ENCODE data around the gene SLC1A7.

Gene SLC1A7

DNA sequence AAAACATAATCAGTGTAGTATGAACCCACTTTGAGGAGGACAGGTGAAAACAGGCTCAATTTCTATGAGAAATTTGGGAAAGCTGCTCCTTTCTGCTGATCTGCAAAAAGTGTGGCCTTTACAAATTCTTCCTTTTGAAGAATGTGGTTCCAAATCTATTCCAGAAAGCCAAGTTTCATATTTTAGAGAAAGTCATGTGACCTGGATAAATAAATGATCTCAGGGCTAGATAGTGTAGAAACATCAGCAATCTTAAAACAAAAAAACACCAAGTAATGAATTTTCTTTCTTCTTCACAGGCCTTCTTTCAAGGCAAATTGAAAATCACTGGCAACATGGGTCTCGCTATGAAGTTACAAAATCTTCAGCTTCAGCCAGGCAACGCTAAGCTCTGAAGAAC lies 92.1 kb downstream of the SLC1A7 start:
- no peak for DNase-seq (ENCODE audit: low read depth, low spot score)
- POLR2A ChIA-PET, result no interaction called here
- no peak overlapping the region for H3K4me3 ChIP-seq (ENCODE audit: low read depth, low read length)
- TF ChIP-seq, protein P1, sequence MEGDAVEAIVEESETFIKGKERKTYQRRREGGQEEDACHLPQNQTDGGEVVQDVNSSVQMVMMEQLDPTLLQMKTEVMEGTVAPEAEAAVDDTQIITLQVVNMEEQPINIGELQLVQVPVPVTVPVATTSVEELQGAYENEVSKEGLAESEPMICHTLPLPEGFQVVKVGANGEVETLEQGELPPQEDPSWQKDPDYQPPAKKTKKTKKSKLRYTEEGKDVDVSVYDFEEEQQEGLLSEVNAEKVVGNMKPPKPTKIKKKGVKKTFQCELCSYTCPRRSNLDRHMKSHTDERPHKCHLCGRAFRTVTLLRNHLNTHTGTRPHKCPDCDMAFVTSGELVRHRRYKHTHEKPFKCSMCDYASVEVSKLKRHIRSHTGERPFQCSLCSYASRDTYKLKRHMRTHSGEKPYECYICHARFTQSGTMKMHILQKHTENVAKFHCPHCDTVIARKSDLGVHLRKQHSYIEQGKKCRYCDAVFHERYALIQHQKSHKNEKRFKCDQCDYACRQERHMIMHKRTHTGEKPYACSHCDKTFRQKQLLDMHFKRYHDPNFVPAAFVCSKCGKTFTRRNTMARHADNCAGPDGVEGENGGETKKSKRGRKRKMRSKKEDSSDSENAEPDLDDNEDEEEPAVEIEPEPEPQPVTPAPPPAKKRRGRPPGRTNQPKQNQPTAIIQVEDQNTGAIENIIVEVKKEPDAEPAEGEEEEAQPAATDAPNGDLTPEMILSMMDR (IDR thresholded peaks at IDR 0.05; ENCODE audit: insufficient read depth, low read length, missing control alignments), result no peak
- CTCF ChIA-PET, result interaction anchor here (1.2 to 2.5 kb wide), 2 partner anchors 10 to 136 kb away, joined by 3 to 9 read pairs; no protein-coding TSS in a partner anchor

DNA sequence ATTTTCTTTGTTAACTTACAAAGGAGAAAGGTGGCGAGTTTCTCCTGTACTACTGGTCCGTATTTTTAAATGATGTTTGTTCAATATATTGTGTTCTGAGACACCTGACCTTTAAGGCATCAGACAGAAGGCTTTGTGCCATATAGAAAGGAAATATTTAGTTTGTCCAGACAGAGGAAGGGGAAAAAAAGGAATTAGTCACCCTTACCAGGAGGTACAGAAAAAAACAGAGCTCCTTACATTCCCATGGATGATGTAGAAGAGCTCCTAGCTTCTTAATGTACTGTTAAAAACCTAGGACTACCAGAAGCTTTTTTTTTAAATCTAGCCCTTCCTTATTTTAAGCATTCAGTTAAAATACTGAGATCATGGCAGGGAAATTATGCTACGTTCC lies 92.9 kb downstream of the SLC1A7 start:
- ChIA-PET CTCF (interaction anchor here (1.2 to 2.5 kb wide), 3 partner anchors 11 to 136 kb away, joined by 3 to 9 read pairs (median 6); no protein-coding TSS in a partner anchor), POLR2A (no interaction called here)
- DNase-seq (ENCODE audit: low read depth, low spot score), result no peak
- no peak overlapping the region for H3K4me3 ChIP-seq (ENCODE audit: low read depth, low read length)
- TF ChIP-seq, protein P1 (IDR thresholded peaks at IDR 0.05; ENCODE audit: insufficient read depth, low read length, missing control alignments), result no peak

DNA sequence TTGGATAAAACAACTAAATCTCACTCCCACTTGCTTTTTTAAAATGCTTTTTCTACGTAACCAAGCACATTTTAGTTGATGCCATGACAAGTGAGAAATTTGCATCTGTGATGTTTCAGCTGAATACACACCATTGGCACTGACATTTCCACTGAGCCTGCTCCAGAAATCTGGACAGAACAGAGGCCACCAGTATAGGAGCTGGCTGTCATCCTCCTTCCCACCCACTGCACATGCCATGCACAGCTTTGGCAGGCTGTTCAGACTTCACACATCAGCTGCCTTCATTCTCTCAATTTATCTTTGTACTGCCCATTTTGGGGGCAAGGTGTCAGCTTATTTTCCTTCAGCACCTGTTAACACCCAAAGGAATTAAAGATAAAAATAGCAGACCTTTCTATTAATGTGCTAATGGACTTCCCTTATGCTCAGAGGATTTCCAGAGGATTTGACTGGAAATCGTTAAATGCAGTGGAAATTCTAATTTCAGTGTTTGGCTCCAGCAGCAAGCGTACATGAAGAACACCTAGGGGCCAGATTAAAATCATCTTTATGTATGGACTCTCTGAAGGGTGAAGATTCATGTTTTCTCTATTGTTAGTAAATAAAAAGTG lies 93.4 kb downstream of the SLC1A7 start:
- POLR2A ChIA-PET, result no interaction called here
- DNase-seq (ENCODE audit: low read depth, low spot score), result no peak
- CTCF ChIA-PET, result interaction anchor here (1.1 to 2.5 kb wide), 4 partner anchors 11 to 137 kb away, joined by 3 to 9 read pairs (median 5); no protein-coding TSS in a partner anchor
- TF ChIP-seq, protein P1 (IDR thresholded peaks at IDR 0.05; ENCODE audit: insufficient read depth, low read length, missing control alignments), result no peak
- no peak overlapping the region for H3K4me3 ChIP-seq (ENCODE audit: low read depth, low read length)

DNA sequence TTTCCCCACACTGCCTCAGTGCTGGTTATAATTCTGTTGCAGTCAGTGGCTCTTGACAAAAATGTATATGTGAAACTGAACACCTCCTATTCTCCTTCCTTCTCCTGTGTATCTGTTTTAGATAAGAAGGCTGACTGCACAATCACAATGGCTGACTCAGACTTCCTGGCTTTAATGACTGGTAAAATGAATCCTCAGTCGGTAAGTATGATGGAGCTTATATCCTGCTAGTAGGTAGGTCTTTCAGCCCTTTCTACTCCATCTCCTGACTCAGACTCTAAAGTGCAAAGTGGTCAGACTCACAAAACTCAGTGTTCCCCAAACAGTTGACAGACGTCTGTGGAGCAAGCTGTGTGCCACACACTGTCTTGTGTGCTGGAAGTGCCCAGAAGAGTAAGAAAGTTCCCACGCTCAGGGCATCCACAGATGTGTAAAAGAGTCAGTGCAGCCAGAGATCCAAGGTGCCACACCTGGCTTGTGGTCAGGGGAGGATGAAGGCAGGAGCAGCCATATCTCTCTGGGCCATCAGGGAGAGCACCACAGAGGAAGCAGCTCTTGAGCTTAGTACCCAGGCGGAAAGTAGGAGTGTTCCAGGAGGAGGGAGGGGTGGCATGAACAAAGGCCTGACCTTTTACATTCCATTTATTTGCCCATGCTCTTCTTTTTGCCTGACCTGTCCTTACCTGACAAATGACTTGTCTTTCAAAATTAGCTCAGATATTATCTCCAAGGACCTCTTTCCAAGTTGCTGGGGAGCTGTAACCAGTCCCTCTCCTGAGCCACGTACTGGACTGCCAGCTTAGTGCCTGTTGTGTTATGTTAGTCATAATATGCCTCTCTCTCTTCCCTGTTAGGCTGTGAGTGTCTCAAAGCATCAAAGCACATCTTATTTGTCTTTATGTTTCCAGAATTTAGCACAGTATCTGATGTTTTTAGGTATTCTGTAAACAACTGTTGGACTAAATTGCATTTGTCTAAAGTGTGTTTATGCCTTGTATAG lies 94.4 kb downstream of the SLC1A7 start:
- peak; percentile 24 for DNase-seq (ENCODE audit: low read depth, low spot score)
- ChIA-PET POLR2A (no interaction called here), CTCF (interaction anchor here (1.0 to 2.5 kb wide), 5 partner anchors 33 to 139 kb away, joined by 4 to 9 read pairs (median 5); no protein-coding TSS in a partner anchor)
- TF ChIP-seq, protein P1 (IDR thresholded peaks at IDR 0.05; ENCODE audit: insufficient read depth, low read length, missing control alignments), result no peak
- H3K4me3 ChIP-seq (ENCODE audit: low read depth, low read length), result no peak overlapping the region

DNA sequence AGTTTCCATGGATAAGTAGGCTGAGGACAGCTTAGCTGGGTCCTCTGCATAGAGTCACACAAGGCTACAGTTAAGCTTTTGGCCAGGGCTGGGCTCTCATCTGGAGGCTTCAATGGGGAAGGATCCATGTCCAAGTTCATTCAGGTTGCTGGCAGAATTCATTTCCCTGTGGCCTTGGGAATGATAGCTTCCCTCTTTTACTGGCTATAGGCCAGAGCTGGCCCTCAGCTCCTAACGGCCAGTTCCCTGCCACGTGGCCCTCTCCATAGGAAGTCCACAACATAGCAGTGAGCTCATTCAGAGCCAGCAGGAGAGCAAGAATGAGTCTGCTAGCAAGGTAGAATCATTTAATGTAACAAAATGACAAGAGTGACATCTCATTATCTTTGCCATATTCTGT lies 95.5 kb downstream of the SLC1A7 start:
- POLR2A ChIA-PET, result no interaction called here
- CTCF ChIA-PET, result interaction anchor here (0.9 to 2.5 kb wide), 4 partner anchors 10 to 140 kb away, joined by 3 to 9 read pairs (median 4); no protein-coding TSS in a partner anchor
- TF ChIP-seq, protein P1 (IDR thresholded peaks at IDR 0.05; ENCODE audit: insufficient read depth, low read length, missing control alignments), result no peak
- no peak overlapping the region for H3K4me3 ChIP-seq (ENCODE audit: low read depth, low read length)
- DNase-seq (ENCODE audit: low read depth, low spot score), result no peak

DNA sequence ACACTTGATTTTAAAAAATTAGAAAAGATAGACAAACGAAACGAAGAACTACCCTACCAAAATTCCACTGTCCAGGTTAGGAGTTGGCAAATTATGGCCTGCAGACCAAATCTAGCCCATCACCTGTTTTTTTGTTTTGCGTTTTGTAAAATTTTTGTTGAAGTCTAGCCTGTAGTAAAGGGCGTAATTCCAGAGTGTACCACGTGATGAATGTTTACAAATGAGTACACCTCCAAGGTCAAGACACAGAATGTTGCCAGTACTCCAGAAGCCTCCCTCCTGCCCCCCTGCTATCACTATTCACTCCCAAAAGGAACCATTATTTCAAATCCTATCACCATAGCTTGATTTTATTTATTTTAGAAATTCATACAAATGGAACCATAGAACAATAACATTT lies 97.5 kb downstream of the SLC1A7 start:
- TF ChIP-seq, protein P1 (IDR thresholded peaks at IDR 0.05; ENCODE audit: insufficient read depth, low read length, missing control alignments), result no peak
- no peak for DNase-seq (ENCODE audit: low read depth, low spot score)
- ChIA-PET CTCF (no interaction called here), POLR2A (no interaction called here)
- H3K4me3 ChIP-seq (ENCODE audit: low read depth, low read length), result no peak overlapping the region

Data from AG04449 (cell line).